ENCODE measurements around the gene RNF44. TPM values are rescaled to one million over a fixed set of nuclear protein-coding genes. Genes with fewer than 3 reads are reported as not detected.

Gene RNF44
- total RNA-seq, 1 experiment from 2014 or later, result 172 TPM

DNA sequence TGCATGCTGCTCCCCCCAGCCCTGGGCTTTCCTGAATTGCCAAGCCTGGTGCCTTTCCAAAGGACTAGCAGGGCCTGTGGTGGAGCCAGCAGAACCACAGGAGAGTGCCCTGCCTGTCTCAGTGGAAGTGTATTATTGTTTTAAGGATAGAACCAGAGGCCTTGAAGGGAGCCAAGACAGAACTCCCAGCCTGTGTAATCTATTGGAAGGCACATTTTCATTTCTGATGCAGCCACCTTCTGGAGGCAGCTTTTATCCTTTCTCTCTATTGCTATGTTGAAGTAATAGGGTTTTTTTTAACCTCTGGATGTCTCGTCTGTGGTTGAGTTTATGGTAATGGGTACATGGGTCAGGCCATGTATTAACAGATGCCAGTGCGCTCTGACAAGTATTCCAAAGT lies 29.3 kb downstream of the RNF44 start:
- no peaks in the 10 kb centered on the region for H3K23me2 ChIP-seq (ENCODE audit: insufficient read length, low read depth, low read length, poor library complexity, severe bottlenecking)
- no peak overlapping the region for H3K27ac ChIP-seq (ENCODE audit: insufficient read length, low read depth, low read length)
- Mint-ChIP-seq H3K36me3 (ENCODE audit: insufficient read depth in 1 of 3, low read depth in 3 of 3) (peaks cover 21 to 68% (median 58%) of the 10 kb centered on the region in 3 experiments; a peak in 6 of 7 replicates), H3K4me3 (no peak overlapping the region), H3K4me1 (no peaks in the 10 kb centered on the region), H3K9me3 (no peaks in the 10 kb centered on the region; a peak in 1 of 5 replicates), H3K27me3 (ENCODE audit: low read depth) (no peaks in the 10 kb centered on the region), H3K27ac (no peak overlapping the region)
- DNase-seq, result no peak
- no peak overlapping the region for H4K8ac ChIP-seq (replicated peaks; ENCODE audit: insufficient read length, low read depth, low read length)
- no peaks in the 10 kb centered on the region for H4K20me1 ChIP-seq (ENCODE audit: control insufficient read depth, insufficient read depth, insufficient read length)
- H3K4me1 ChIP-seq (ENCODE audit: insufficient read depth, low read length), result no peaks in the 10 kb centered on the region
- no peak overlapping the region for H3K56ac ChIP-seq (ENCODE audit: insufficient read length, low read depth, low read length)
- H2AK5ac ChIP-seq (ENCODE audit: insufficient read length, low read length), result no peak overlapping the region
- H3K9ac ChIP-seq (ENCODE audit: extremely low read depth, insufficient read length, low read length), result no peak overlapping the region
- no peak overlapping the region for H2BK5ac ChIP-seq (ENCODE audit: insufficient read length, low read length)
- no peaks in the 10 kb centered on the region for H3K27me3 ChIP-seq (ENCODE audit: insufficient read depth, low read length)
- no peaks in the 10 kb centered on the region for H3K79me1 ChIP-seq (ENCODE audit: insufficient read depth, low read depth, low read length, poor library complexity, severe bottlenecking)
- no peak overlapping the region for H3K23ac ChIP-seq (ENCODE audit: insufficient read length, low read depth, low read length)
- no peak overlapping the region for H3K18ac ChIP-seq (ENCODE audit: insufficient read length, low read depth, low read length)
- no CpG with 5 or more reads among the region's 2 CpGs for WGBS (ENCODE audit: extremely low coverage, insufficient read length, low lambda C conversion rate)
- no peak overlapping the region for H2BK120ac ChIP-seq (ENCODE audit: low read depth, low read length, poor library complexity, severe bottlenecking)
- no peak overlapping the region for H2AFZ ChIP-seq (ENCODE audit: low read length)
- no peak overlapping the region for H2BK20ac ChIP-seq (ENCODE audit: low read depth, low read length, poor library complexity, severe bottlenecking)
- no peak overlapping the region for H4K91ac ChIP-seq (ENCODE audit: insufficient read length, low read depth, low read length)
- no peak overlapping the region for H3K4ac ChIP-seq (ENCODE audit: low read depth, low read length)
- no peak overlapping the region for H2BK12ac ChIP-seq (ENCODE audit: insufficient read length, low read depth, low read length)
- no peak overlapping the region for H3K4me2 ChIP-seq (ENCODE audit: insufficient read depth, insufficient read length, low read length)
- no peak overlapping the region for H3K14ac ChIP-seq (ENCODE audit: insufficient read depth, low read length)
- no peak overlapping the region for H3T11ph ChIP-seq (ENCODE audit: low read length)
- no peak overlapping the region for H4K5ac ChIP-seq (ENCODE audit: insufficient read length, low read depth, low read length)
- no peaks in the 10 kb centered on the region for H3K79me2 ChIP-seq (ENCODE audit: insufficient read depth, low read length)
- TF ChIP-seq, protein P1, sequence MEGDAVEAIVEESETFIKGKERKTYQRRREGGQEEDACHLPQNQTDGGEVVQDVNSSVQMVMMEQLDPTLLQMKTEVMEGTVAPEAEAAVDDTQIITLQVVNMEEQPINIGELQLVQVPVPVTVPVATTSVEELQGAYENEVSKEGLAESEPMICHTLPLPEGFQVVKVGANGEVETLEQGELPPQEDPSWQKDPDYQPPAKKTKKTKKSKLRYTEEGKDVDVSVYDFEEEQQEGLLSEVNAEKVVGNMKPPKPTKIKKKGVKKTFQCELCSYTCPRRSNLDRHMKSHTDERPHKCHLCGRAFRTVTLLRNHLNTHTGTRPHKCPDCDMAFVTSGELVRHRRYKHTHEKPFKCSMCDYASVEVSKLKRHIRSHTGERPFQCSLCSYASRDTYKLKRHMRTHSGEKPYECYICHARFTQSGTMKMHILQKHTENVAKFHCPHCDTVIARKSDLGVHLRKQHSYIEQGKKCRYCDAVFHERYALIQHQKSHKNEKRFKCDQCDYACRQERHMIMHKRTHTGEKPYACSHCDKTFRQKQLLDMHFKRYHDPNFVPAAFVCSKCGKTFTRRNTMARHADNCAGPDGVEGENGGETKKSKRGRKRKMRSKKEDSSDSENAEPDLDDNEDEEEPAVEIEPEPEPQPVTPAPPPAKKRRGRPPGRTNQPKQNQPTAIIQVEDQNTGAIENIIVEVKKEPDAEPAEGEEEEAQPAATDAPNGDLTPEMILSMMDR (conservative IDR thresholded peaks at IDR 0.05), result no peak
- H3K9me3 ChIP-seq (ENCODE audit: control insufficient read depth, low read depth, low read length), result no peaks in the 10 kb centered on the region
- H2BK15ac ChIP-seq (ENCODE audit: low read depth, low read length), result no peak overlapping the region

Data from H9 (cell line).